Measurements from ENCODE around the gene PEX11G.

Gene PEX11G

DNA sequence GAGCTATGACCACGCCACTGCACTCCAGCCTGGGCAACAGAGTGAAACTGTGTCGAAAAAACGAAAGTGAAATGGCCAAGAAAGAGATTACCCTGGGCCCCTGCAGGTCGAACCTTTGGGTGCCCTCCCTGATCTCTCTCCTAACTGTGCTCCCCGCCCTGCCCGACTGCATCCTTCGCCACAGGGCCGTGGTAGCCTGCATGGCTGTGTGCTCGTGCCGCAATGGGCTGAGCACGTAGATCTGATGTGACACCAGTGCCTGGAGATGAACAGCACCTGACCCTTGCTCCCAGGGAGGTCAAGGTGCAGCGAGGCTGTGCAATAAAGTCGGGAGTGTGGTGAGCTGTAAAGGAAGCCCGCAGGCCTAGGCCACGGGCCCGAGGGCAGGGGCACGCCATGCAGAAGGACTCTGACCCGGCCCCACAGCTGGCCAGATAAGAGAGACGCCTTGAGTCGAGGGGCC lies 60.2 kb downstream of the PEX11G start:
- no peak for DNase-seq

DNA sequence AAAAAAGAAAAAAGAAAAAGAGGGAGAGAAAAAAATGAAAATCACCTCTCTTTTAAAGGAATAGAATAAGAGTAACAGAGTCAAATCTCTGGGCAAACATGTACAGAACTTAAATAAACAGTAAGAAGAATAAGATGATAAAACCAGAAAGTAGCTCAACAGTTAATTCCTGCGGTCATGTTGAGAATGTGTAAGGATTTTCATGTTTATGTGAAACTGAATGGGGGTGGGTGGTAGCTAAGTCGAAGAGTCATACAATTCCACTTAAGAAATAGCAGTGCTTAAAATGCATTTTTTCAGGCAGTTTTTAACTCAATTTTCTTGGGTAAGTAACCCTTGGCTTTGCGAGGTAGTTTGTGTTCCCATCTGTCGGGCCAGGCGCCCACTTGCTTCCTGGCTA lies 60.9 kb downstream of the PEX11G start:
- no peak for DNase-seq

DNA sequence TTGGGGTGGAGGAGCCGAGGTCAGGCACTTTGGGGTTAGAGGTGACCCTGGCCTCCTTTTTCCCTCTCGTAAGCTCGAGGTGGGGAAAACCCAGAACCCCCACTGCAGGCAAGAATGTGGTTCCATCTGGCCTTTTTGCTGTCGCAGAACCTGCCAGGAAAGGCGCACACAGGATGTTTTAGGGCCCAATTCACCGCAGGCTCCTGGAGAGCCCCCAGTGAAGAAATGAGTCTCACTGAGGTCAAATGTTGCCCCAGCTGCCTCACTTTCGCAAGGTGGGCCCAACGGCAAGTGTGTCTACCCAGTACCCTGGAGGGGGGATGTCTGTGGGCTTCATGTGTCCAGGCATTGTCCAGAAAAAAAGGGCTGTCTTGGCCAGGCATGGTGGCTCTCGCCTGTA lies 61.8 kb downstream of the PEX11G start:
- DNase-seq, result peak; percentile 47 to 65

Data from activated CD4-positive, alpha-beta T cell treated with anti-CD3 and anti-CD28 coated beads, Interleukin-2, amount 50 U/mL, for 48 hours (primary cell).